ENCODE data around the gene LPO. TPM values are rescaled to one million over a fixed set of nuclear protein-coding genes. Genes with fewer than 3 reads are reported as not detected.

The LPO gene
- total and polyA plus RNA-seq, 9 of the 15 experiments (the other 6 are each of a cell fraction or from before 2014, with no cell fraction given): 0.07 to 0.11 TPM; not detected in 7

DNA sequence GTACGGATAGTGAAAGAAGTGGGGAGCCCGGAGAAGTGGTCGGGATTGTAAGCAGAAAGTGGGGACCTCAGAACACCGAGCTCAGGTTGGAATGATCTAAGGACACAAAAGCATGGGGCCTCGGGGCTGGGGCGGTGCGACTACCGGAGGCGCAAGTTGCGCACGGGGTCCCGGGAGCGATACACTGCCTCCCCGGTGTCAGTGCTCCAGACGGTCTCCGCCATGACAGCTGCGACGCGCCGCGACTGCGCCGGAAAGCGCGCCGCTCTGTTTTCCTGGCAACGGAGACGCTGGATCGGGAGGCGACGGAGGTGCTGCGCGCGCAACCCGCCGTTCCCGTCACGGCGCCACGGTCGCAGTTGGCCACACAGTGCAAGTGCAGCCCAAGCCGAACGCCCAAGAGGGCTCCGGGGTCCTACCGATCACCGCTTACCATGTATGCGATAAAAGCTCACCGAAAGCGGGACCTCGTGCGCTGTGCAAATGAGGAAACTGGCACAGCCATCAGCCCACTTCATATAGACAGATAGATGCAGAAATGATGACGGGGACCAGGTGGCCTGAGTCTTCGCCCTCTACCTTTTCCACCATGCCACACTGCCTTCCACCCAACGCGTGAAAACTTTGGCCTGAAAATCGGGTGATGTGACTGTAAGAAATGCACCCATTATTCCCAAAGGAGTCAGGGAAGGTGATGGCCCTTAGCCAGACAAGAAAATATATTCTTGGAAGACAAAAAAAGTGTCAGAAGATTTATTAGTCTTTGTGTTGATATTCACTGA is 19.2 kb upstream of the LPO start, which contains the start of gene MKS1 (continued):
- TF ChIP-seq, protein P1, sequence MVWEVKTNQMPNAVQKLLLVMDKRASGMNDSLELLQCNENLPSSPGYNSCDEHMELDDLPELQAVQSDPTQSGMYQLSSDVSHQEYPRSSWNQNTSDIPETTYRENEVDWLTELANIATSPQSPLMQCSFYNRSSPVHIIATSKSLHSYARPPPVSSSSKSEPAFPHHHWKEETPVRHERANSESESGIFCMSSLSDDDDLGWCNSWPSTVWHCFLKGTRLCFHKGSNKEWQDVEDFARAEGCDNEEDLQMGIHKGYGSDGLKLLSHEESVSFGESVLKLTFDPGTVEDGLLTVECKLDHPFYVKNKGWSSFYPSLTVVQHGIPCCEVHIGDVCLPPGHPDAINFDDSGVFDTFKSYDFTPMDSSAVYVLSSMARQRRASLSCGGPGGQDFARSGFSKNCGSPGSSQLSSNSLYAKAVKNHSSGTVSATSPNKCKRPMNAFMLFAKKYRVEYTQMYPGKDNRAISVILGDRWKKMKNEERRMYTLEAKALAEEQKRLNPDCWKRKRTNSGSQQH (CRISPR knock-in tag; IDR thresholded peaks at IDR 0.05): 0 out of 2 replicates have a peak, but pooled peaks have one; percentile 39
- TF ChIP-seq, protein P2, sequence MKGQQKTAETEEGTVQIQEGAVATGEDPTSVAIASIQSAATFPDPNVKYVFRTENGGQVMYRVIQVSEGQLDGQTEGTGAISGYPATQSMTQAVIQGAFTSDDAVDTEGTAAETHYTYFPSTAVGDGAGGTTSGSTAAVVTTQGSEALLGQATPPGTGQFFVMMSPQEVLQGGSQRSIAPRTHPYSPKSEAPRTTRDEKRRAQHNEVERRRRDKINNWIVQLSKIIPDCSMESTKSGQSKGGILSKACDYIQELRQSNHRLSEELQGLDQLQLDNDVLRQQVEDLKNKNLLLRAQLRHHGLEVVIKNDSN (CRISPR knock-in tag; IDR thresholded peaks at IDR 0.05): 0 out of 2 replicates have a peak, but pooled peaks have one; percentile 23
- TF ChIP-seq ZNF212 (CRISPR knock-in tag; IDR thresholded peaks at IDR 0.05) (no peak), CBFA2T2 (conservative IDR thresholded peaks at IDR 0.05) (no peak), HOXB6 (CRISPR knock-in tag; IDR thresholded peaks at IDR 0.05; ENCODE audit: borderline replicate concordance) (no peak), ATF7 (IDR thresholded peaks at IDR 0.05) (peak; percentile 77), SLC30A9 (CRISPR knock-in tag; IDR thresholded peaks at IDR 0.05) (no peak), PURB (CRISPR knock-in tag; IDR thresholded peaks at IDR 0.05; ENCODE audit: low read depth) (no peak), EZH2 (IDR thresholded peaks at IDR 0.05; ENCODE audit: borderline replicate concordance, low read depth, low read length) (no peak), NR2C1 (IDR thresholded peaks at IDR 0.05) (no peak), NR2C1 (tag; IDR thresholded peaks at IDR 0.05) (0 out of 2 replicates have a peak, but pooled peaks have one; percentile 21)
- TF ChIP-seq, protein P3, sequence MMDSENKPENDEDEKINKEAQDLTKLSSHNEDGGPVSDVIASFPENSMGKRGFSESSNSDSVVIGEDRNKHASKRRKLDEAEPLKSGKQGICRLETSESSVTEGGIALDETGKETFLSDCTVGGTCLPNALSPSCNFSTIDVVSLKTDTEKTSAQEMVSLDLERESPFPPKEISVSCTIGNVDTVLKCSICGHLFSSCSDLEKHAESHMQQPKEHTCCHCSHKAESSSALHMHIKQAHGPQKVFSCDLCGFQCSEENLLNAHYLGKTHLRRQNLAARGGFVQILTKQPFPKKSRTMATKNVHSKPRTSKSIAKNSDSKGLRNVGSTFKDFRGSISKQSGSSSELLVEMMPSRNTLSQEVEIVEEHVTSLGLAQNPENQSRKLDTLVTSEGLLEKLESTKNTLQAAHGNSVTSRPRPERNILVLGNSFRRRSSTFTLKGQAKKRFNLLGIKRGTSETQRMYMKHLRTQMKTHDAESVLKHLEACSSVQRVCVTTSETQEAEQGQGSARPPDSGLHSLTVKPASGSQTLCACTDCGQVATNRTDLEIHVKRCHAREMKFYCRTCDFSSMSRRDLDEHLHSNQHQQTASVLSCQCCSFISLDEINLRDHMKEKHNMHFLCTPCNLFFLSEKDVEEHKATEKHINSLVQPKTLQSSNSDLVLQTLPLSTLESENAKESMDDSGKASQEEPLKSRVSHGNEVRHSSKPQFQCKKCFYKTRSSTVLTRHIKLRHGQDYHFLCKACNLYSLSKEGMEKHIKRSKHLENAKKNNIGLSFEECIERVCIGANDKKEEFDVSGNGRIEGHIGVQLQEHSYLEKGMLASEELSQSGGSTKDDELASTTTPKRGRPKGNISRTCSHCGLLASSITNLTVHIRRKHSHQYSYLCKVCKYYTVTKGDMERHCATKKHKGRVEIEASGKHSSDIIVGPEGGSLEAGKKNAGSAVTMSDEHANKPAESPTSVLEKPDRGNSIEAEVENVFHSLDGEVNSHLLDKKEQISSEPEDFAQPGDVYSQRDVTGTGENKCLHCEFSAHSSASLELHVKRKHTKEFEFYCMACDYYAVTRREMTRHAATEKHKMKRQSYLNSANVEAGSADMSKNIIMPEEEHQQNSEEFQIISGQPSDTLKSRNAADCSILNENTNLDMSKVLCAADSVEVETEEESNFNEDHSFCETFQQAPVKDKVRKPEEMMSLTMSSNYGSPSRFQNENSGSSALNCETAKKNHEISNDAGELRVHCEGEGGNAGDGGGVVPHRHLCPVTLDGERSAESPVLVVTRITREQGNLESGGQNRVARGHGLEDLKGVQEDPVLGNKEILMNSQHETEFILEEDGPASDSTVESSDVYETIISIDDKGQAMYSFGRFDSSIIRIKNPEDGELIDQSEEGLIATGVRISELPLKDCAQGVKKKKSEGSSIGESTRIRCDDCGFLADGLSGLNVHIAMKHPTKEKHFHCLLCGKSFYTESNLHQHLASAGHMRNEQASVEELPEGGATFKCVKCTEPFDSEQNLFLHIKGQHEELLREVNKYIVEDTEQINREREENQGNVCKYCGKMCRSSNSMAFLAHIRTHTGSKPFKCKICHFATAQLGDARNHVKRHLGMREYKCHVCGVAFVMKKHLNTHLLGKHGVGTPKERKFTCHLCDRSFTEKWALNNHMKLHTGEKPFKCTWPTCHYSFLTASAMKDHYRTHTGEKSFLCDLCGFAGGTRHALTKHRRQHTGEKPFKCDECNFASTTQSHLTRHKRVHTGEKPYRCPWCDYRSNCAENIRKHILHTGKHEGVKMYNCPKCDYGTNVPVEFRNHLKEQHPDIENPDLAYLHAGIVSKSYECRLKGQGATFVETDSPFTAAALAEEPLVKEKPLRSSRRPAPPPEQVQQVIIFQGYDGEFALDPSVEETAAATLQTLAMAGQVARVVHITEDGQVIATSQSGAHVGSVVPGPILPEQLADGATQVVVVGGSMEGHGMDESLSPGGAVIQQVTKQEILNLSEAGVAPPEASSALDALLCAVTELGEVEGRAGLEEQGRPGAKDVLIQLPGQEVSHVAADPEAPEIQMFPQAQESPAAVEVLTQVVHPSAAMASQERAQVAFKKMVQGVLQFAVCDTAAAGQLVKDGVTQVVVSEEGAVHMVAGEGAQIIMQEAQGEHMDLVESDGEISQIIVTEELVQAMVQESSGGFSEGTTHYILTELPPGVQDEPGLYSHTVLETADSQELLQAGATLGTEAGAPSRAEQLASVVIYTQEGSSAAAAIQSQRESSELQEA (IDR thresholded peaks at IDR 0.05; ENCODE audit: low read depth): no peak
- TF ChIP-seq, protein P4, sequence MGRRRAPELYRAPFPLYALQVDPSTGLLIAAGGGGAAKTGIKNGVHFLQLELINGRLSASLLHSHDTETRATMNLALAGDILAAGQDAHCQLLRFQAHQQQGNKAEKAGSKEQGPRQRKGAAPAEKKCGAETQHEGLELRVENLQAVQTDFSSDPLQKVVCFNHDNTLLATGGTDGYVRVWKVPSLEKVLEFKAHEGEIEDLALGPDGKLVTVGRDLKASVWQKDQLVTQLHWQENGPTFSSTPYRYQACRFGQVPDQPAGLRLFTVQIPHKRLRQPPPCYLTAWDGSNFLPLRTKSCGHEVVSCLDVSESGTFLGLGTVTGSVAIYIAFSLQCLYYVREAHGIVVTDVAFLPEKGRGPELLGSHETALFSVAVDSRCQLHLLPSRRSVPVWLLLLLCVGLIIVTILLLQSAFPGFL (CRISPR knock-in tag; IDR thresholded peaks at IDR 0.05): no peak
- TF ChIP-seq, protein P5, sequence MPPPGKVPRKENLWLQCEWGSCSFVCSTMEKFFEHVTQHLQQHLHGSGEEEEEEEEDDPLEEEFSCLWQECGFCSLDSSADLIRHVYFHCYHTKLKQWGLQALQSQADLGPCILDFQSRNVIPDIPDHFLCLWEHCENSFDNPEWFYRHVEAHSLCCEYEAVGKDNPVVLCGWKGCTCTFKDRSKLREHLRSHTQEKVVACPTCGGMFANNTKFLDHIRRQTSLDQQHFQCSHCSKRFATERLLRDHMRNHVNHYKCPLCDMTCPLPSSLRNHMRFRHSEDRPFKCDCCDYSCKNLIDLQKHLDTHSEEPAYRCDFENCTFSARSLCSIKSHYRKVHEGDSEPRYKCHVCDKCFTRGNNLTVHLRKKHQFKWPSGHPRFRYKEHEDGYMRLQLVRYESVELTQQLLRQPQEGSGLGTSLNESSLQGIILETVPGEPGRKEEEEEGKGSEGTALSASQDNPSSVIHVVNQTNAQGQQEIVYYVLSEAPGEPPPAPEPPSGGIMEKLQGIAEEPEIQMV (tag; conservative IDR thresholded peaks at IDR 0.05; ENCODE audit: low read depth): no peak

All from K562 (cell line).